GM12892 (cell line): ENCODE data around the gene PPIF.

Source experiments
- POLR2A ChIP-seq: IDR thresholded peaks from 2 replicates; pipeline ENCODE4 v1.6.1; 2011; ENCODE audit warnings: low read depth, low read length, control low read depth
- TAF1 ChIP-seq: IDR thresholded peaks from 2 replicates; pipeline ENCODE4 v1.6.1; 2011; ENCODE audit warnings: low read depth, mild to moderate bottlenecking, control low read depth, low read length, borderline replicate concordance

DNA sequence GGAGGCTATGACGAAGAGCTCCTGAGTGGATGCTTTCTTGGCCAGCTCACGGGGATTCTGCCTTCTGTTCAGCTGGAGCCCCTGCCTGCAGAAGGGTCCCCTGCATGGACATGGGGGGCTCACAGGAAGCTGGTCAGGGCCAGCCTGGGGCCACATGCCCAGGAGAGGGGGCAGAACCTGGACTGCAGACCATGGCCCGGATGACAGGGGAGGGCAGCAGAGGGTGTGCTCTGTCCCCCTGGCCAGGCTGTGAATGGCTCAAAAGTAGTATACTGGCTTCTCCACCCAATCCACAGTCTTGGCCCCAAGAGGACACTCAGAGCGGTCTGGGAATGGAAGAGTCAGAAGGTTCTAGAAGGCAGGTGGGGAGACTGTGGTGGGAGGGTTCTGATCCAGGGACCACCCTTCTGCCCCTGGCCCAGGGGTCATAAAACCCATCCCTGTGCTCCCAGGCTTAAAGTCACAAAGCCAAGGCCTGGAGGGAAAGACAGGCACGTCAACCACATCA lies 40.3 kb downstream of the PPIF start:
- no peak for TF ChIP-seq POLR2A
- no peak for TF ChIP-seq TAF1
